ENCODE measurements around the gene LGR6.
"Not testable (repeated sequence)": the region's sequence is repeated elsewhere in the genome, so short reads cannot be mapped to it uniquely, and the experiment has no call there.

Gene LGR6

GRCh38 chr1:202179828-202180750 lies 13.5 kb upstream of the LGR6 start:
- no peak for DNase-seq

DNA sequence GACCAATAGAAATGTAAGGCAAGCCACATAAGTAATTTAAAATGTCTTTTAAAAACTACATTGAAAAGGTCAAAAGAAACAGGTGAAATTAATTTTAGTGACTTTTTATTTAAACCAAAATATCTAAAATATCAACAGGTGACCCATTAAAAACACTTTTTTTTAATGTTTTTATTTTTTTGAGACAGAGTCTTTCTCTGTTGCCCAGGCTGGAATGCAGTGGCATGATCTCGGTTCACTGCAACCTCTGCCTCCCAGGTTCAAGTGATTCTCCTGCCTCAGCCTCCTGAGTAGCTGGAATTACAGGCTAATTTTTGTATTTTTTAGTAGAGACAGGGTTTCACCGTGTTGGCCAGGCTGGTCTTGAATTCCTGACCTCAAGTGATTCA lies 12.9 kb upstream of the LGR6 start:
- not testable (repeated sequence) for DNase-seq

- no peak for DNase-seq
Measured at GRCh38 chr1:202181586-202181985, 12.0 kb upstream of the LGR6 start.

DNA sequence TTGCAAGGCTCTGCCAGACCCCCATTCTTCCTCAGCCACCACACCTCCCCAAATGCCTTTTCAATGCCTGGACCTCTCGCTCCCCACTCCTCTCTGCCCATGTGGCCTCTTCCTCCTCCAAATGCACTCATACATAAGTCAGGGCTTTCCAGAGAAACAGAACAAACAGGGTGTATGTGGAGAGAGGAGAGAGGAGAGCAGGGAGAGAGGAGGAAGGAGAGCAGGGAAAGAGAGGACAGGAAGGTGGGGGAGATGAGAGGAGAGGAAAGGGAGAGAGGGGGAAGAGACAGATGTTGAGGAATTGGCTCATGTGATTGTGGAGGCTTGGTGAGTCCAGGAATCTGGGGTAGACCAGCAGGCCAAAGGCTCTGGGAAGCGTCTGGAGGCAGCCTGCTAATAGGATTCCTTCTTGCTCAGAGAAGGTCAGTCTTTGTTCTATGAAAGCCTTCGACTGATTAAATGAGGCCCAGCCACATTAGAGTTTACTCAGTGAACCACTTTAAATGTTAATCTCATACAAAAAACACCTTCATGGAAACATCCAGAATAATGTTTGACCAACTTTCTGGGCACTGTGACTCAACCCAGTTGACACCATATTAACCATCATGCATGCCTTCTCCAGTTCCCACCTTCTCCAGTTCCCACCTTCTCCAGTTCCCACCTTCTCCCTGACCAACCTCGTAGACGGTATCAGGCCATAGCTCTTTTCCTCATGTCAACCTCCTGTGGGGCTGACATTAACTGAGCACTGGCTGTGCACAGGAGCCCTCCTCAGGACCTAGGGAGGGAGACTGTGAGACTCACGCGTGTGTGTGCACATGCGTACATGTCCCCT lies 11.3 kb upstream of the LGR6 start:
- DNase-seq = no peak

DNA sequence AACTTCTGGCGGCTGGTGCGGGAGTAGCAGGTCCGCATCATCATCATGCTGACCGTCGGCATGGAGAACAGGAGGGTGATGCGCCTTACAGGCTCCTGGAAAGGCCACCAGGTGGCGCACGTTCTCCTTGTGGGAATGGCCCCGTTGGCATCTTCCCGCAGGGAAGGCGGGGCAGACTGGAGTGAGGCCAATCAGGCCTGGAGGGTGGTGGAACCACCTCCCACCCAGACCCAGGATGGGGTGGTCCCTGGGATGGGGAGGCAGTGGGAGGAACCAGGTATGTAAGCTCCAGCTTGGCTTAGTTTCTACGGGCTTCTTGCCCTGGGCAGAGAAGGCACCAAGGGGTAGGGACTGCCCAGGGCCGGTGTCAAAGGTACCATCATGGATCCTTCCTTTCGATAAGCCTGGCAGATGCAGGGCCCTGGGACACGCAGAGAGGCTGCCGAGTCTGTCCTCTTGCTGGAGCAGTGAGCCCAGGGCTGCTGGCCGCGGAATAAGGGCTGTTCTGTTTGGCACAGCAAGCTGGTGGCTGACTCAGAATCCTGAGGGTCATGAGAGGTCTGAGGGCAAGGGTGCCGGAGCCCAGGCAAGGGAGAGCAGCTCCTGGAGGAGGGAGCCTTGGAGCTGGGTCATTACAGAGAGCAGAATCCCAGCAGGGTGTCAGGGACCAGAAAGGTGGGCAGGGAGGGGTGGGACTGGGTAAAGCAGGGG lies 8.7 kb upstream of the LGR6 start:
- peak; percentile 76 for DNase-seq

DNA sequence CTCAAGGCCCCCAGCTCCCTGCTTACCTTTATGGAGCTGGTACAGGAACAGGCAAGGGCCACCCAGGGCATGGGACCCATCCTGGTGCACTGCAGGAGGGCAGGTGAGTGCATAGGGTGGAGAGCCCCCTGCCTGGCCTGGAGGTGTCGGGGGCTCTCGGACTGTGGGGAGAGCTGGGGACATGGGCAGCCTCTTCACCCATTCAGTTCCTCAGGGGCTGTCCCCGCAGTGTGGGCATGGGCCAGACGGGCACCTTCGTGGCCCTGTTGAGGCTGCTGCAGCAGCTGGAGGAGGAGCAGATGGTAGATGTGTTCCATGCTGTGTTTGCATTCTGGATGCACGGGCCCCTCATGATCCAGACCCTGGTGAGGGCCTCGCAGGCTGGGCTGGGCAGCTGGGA lies 7.3 kb upstream of the LGR6 start:
- no peak for DNase-seq

DNA sequence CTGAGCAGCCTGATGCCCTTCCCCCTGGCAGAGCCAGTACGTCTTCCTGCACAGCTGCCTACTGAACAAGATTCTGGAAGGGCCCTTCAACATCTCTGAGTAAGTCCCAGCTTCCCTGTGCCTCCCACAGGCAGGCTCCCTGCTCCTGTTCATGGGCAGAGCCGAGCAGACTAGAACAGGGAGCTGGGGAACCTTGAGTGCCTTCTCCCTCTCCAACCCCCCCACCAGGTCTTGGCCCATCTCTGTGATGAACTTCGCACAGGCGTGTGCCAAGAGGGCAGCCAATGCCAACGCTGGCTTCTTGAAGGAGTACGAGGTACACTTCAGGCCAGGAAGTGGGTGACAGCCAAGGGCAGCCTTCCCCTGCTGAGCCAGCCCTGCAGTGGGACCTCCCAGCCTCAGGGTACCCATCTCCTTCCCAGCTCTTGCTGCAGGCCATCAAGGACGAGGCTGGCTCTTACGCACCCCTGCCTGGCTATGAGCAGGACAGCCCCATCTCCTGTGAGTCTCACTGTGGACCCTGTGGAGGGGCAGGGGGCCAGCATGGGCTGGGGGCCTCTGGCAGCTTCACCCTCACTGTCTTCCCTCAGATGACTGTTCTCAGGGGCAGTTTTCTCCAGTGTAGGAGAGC lies 6.4 kb upstream of the LGR6 start:
- no peak for DNase-seq

DNA sequence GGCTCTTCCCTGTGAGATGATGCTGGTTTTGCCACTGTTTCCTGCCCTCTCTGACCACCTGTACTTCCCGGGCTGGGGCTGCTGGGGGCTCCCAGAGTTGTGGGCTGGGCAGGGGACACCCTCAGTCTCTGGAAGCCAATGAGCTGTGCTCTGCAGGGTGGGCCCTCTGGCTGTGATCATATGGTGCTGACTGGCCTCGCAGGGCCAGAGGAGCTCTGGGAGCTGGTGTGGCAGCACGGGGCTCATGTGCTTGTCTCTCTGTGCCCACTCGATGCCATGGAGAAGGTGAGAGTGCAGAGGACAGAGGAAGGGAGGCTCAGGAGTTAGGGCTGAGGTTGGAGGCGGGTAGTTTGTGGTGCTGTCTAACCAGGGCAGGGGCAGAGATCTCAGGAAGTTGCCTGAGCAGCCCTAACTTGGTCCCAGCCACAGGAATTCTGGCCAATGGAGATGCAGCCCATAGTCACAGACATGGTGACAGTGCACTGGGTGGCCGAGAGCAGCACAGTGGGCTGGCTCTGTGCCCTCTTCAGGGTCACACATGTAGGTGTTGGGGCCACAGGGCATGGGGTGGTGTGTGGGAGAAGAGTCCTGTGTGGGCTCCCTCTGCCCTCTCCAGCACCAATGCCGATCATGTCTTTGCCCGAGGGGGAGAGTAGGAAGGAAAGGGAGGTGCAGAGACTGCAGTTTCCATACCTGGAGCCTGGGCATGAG lies 5.7 kb upstream of the LGR6 start:
- DNase-seq = no peak

DNA sequence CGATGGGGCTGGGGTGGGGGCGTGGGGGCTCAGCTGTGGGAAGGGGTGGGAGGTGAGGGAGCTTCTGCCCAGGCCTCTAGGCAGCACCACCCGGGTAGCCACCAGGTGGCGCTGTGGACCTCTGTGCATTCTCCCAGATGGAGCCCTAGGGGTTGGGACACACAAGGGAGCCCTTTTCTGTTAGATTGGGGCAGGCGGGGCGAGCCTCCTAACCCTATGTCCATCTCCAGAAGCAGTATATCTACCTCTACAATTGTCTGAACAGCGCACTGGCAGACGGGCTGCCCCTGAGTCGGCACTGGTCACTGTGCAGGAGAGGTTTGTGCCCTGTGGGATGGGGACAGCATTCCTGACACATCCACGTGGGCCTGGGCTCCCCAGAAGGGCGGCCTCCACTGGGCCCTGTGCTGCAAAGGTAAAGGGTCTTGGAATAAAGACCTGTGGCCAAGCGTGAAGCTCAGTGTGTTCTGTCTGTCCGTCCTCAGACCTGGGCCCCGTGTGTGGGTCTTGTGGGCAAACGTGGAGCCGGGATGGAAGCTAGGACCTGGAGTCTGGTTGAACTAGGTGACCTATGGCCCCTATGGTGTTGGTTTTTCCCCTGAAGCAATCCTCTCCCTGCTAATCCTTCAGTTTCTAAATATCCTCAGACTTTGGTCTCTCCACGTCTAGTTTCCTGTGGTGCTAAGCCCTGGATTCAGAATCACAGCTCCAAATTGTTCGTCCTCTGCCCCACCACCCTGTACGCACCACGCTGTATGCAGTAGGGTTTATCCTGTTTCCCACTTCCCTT lies 4.4 kb upstream of the LGR6 start:
- no peak for DNase-seq

GRCh38 chr1:202189918-202190715 lies 3.5 kb upstream of the LGR6 start:
- peak; percentile 30 for DNase-seq

DNA sequence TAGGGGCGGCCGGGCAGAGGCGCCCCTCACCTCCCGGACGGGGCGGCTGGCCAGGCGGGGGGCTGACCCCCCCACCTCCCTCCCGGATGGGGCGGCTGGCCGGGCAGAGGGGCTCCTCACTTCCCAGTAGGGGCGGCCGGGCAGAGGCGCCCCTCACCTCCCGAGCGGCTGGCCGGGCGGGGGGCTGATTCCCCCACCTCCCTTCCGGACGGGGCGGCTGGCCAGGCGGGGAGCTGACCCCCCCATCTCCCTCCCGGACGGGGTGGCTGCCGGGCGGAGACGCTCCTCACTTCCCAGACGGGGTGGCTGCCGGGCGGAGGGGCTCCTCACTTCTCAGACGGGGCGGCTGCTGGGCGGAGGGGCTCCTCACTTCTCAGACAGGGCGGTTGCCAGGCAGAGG lies 2.2 kb upstream of the LGR6 start:
- DNase-seq = not testable (repeated sequence)

GRCh38 chr1:202192770-202193613 lies 607 bp upstream of the LGR6 start:
- peak; percentile 14 for DNase-seq

DNA sequence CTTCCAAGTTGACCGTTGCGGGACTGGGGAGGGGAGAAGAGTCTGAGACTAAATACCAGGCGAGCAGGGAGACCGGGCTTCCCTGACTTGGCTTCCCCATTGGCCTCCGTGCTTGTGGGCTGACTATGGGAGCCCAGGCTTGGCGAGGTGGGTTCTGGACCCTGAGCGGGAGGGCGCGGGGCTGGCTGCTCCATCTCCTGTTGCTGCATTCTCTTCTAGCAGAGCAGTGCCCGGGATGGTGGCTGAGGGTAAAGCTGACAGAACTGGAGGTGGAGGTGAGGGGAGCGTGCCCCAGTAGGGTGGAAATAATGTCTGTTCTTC lies 689 bp downstream of the LGR6 start:
- DNase-seq = no peak

DNA sequence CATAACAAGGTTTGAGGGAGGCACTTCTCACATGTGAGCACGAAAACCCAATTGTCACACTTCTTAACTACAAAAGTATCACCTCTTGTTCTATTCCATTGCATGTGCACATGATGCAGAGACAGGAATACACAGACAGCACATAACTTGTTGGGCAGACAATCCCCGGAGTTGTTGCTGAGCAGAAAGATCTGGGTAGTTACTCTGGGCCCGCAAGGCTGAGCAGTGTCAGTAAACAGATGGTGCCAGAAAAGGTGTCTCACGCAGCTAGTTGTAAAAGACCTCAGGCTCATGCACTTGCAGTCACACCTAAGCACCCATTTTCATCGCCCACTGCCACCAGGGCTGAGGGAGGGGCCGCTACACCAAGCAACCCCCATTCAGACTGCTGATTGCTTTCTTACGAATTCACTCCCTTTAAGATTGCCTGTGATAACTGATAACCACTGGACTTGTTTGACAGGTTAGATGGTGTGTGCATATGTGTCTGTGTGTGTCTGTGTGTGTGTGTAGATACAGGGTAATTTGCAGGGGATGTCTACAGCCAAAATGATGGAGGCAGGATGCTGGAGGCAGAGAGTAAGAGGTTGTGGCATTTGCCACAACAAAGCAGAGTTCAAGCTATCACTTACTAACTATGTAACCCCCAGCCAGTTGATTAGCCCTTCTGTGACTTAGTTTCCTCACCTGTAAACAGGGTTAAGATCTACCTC lies 4.2 kb downstream of the LGR6 start:
- DNase-seq = no peak

DNA sequence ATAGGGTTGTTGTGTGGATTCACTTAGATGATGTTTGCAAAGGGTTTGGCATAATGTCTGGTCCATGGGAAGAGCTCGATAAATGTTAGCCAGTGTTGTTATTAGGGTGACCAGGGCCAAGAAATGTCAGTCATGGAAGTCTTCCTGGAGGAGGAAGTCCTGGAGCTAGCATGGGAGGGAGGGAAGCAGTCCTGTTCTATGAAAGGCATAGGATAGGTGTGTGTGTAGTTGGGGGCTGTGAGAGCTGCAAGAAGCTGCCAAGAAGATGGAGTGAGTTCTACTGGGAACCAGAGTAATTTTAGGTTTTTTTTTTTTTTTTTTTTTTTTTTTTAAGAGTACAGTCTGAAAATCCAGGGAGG lies 4.7 kb downstream of the LGR6 start:
- no peak for DNase-seq

- no peak for DNase-seq
Measured at GRCh38 chr1:202199040-202199889, 5.7 kb downstream of the LGR6 start.

DNA sequence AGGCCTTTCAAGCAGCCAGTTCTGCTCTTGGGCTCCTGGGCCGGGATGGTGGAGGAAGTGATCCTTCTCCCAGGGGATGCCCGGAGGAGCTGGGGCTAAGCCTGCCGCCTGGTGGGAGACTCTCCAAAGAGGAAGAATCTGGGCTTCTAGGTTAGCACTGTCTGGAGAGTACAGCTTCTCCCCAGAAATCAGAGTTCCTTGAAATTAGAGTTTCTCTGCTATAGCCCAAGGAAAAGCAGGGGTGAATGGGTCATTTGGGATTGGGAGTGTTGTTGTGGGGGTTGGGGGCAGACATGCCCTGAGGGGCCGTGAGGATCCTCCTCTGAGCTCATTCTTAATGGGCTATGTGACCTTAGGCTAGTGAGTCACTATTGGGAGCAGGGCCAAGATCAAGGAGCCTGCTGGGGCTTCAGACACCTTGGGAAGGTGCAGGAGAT lies 6.5 kb downstream of the LGR6 start:
- peak; percentile 26 for DNase-seq

DNA sequence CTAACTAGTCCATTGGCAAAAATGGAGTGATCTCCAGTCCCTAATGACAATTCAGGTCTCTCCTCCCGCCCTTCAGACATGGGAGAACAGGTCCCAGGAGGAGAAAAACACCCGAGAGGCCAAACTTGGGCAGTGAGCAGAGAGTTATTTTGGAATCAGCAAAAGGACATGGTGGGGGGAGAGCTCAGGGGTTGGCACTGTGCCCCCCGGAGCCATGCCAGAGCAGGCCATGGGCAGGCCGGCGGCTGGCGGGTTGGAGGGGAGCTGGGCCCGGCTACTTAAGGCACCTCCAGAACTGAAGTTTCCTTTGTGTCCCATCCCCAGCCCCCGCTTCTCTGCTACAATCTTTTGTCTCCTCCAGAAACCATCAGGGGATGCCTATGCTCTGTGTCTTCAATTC lies 7.1 kb downstream of the LGR6 start:
- no peak for DNase-seq

Data from kidney glomerular epithelial cell (primary cell).